Right lobe of liver (tissue), 4 donors: ENCODE data around the gene INSRR.

Experiments
- CTCF ChIP-seq, 4 donors: fragments of 200-600 bp in 3 of 4; fragments of 450-650 bp in 1 of 4; IDR thresholded peaks; one replicate each; pipeline versions ENCODE4 v1.5.1 to v1.8.0; 2016 to 2022; ENCODE audit warnings: antibody characterized with exemption in 4 of 4, mild to moderate bottlenecking in 2 of 4
- POLR2A ChIP-seq: fragments of 450-650 bp; IDR thresholded peaks from one replicate; pipeline ENCODE4 v1.6.1; 2017; ENCODE audit warnings: antibody characterized with exemption, mild to moderate bottlenecking
- donor health status: DM: no; HTN: no; CAD: no.
- donor health status: DM: no; HTN: no; CAD: no.
- donor health status: DM: no; HTN: yes; CAD: no.

- TF ChIP-seq CTCF (IDR thresholded peaks at IDR 0.05) = no peak
- TF ChIP-seq POLR2A = no peak
Observed at GRCh38 chr1:156836041-156836654, 22.8 kb downstream of the INSRR start.
